Ectodermal cell (in vitro differentiated cells): ENCODE results near the gene ARVCF.
"Not testable (repeated sequence)": the region's sequence is repeated elsewhere in the genome, so short reads cannot be mapped to it uniquely, and the experiment has no call there.

Source experiments
- H3K27ac ChIP-seq: 2 replicates; pipeline ENCODE4 v1.7.0; 2013; ENCODE audit warnings: mild to moderate bottlenecking, low read depth, low read length; ENCODE audit not compliant: insufficient read depth, poor library complexity, severe bottlenecking
- H3K27me3 ChIP-seq: 2 replicates; pipeline ENCODE4 v1.7.0; 2013; ENCODE audit warnings: mild to moderate bottlenecking, low read length; ENCODE audit not compliant: insufficient read depth, control insufficient read depth, poor library complexity, severe bottlenecking
- H3K36me3 ChIP-seq: one replicate; pipeline ENCODE4 v1.7.0; 2013; ENCODE audit warnings: low read length; ENCODE audit not compliant: control insufficient read depth, insufficient read depth
- H3K4me1 ChIP-seq: one replicate; pipeline ENCODE4 v1.7.0; 2013; ENCODE audit warnings: low read length; ENCODE audit not compliant: control insufficient read depth, insufficient read depth
- H3K4me3 ChIP-seq: 2 replicates; pipeline ENCODE4 v1.7.0; 2013; ENCODE audit warnings: low read depth, low read length, control low read depth; ENCODE audit not compliant: insufficient read depth
- H3K9me3 ChIP-seq: 2 replicates; pipeline ENCODE4 v1.7.0; 2013; ENCODE audit warnings: mild to moderate bottlenecking, low read length, moderate library complexity; ENCODE audit not compliant: control insufficient read depth
- WGBS, 2 experiments: methylation state at CpG; one replicate each; pipeline ENCODE4 v1.1.7; 2013; ENCODE audit warnings: missing lambda C conversion rate in 2 of 2; 5-methylcytosine and 5-hydroxymethylcytosine counted together

Gene ARVCF

GRCh38 chr22:19930551-19931486 lies 85.8 kb downstream of the ARVCF start:
- H3K27me3 ChIP-seq = no peaks in the 10 kb centered on the region
- no peaks in the 10 kb centered on the region for H3K9me3 ChIP-seq
- no peaks in the 10 kb centered on the region for H3K36me3 ChIP-seq
- H3K27ac ChIP-seq = no peak overlapping the region
- no peaks in the 10 kb centered on the region for H3K4me1 ChIP-seq
- 93 to 94% methylated on average over 21 of the region's 21 CpGs for WGBS, 2 experiments
- H3K4me3 ChIP-seq = no peak overlapping the region

- no peak overlapping the region for H3K4me3 ChIP-seq
- no peak overlapping the region for H3K27ac ChIP-seq
- H3K9me3 ChIP-seq = no peaks in the 10 kb centered on the region
- H3K27me3 ChIP-seq = no peaks in the 10 kb centered on the region
- no peaks in the 10 kb centered on the region for H3K36me3 ChIP-seq
- H3K4me1 ChIP-seq = no peaks in the 10 kb centered on the region
- WGBS, 2 experiments = 94% methylated on average over 21 of the region's 21 CpGs
Observed at GRCh38 chr22:19929586-19930550, 86.8 kb downstream of the ARVCF start.

GRCh38 chr22:19928207-19928606 lies 88.4 kb downstream of the ARVCF start:
- 95% methylated on average over 11 of the region's 11 CpGs for WGBS, 2 experiments
- H3K9me3 ChIP-seq = no peaks in the 10 kb centered on the region
- no peaks in the 10 kb centered on the region for H3K4me1 ChIP-seq
- H3K36me3 ChIP-seq = no peaks in the 10 kb centered on the region
- H3K27ac ChIP-seq = no peak overlapping the region
- H3K27me3 ChIP-seq = no peaks in the 10 kb centered on the region
- H3K4me3 ChIP-seq = no peak overlapping the region

- Histone ChIP-seq H3K4me3 (no peak overlapping the region), H3K4me1 (no peaks in the 10 kb centered on the region), H3K9me3 (no peaks in the 10 kb centered on the region), H3K27me3 (no peaks in the 10 kb centered on the region), H3K27ac (no peak overlapping the region), H3K36me3 (no peaks in the 10 kb centered on the region)
- 89 to 93% methylated on average over 6 to 7 of the region's 7 CpGs for WGBS, 2 experiments
Observed at GRCh38 chr22:19927696-19928095, 88.9 kb downstream of the ARVCF start.

GRCh38 chr22:19926028-19926427 lies 90.6 kb downstream of the ARVCF start:
- H3K27me3 ChIP-seq, H3K36me3 ChIP-seq, H3K4me1 ChIP-seq, H3K27ac ChIP-seq, H3K4me3 ChIP-seq, H3K9me3 ChIP-seq: not testable (repeated sequence)
- WGBS, 2 experiments = 80 to 86% methylated on average over 11 of the region's 11 CpGs

GRCh38 chr22:19923914-19924513 lies 92.6 kb downstream of the ARVCF start:
- 86% methylated on average over 12 of the region's 12 CpGs for WGBS, 2 experiments
- no peaks in the 10 kb centered on the region for H3K36me3 ChIP-seq
- no peaks in the 10 kb centered on the region for H3K9me3 ChIP-seq
- H3K27ac ChIP-seq = no peak overlapping the region
- no peak overlapping the region for H3K4me3 ChIP-seq
- H3K27me3 ChIP-seq = no peaks in the 10 kb centered on the region
- H3K4me1 ChIP-seq = no peaks in the 10 kb centered on the region

- no peak overlapping the region for H3K4me3 ChIP-seq
- H3K36me3 ChIP-seq = no peaks in the 10 kb centered on the region
- H3K27ac ChIP-seq = no peak overlapping the region
- H3K4me1 ChIP-seq = no peaks in the 10 kb centered on the region
- WGBS, 2 experiments = 82 to 85% methylated on average over 3 of the region's 3 CpGs
- H3K9me3 ChIP-seq = no peaks in the 10 kb centered on the region
- no peaks in the 10 kb centered on the region for H3K27me3 ChIP-seq
Observed at GRCh38 chr22:19921544-19922081, 95.0 kb downstream of the ARVCF start.
